Putamen (tissue), 1 donor: Measurements from ENCODE around the gene CLUH.

Source experiments
- DNase-seq: peaks from one replicate; pipeline ENCODE4 v3.0.0-alpha.2; 2016; ENCODE audit warnings: low spot score

The CLUH gene

DNA sequence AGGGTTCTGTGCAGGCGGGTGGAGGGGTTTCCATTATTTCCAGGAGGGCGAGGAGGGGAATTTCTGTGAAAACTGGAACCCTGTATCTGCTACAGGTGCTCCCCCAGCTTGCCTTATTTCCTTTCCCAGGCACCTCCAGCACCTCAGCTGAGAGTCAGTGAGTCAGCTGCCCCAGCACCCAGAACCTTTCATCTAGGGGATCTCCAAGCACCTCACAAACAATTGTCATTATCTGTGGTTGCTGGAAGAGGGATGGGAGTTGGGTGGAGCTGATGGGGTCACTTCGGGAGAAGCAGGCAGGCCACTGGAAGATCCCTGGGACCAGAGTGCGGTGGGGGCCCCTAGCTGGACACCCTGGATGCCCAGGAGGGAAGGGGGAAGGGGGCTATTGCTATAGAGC, 10.0 kb upstream of the CLUH start:
- no peak for DNase-seq

DNA sequence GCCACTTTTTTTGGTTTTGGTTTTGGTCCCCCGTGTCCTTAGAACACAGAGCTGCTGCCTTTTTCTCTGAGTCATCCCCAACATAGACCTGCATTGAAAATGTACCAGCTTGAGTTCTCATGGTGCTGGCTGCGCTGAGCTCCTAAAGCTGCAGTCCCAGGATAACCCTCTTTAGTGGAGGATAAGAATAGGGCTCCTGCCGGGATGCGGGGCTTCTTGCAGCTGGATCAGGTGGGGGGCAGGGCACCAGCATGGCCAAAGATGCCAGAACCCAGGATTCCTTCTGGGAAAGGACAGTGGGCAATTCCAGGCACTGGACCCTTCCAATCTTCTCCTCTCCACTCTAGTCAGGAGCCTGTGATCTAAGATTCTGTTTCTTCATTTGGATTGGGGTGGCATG, 8.3 kb upstream of the CLUH start:
- no peak for DNase-seq

DNA sequence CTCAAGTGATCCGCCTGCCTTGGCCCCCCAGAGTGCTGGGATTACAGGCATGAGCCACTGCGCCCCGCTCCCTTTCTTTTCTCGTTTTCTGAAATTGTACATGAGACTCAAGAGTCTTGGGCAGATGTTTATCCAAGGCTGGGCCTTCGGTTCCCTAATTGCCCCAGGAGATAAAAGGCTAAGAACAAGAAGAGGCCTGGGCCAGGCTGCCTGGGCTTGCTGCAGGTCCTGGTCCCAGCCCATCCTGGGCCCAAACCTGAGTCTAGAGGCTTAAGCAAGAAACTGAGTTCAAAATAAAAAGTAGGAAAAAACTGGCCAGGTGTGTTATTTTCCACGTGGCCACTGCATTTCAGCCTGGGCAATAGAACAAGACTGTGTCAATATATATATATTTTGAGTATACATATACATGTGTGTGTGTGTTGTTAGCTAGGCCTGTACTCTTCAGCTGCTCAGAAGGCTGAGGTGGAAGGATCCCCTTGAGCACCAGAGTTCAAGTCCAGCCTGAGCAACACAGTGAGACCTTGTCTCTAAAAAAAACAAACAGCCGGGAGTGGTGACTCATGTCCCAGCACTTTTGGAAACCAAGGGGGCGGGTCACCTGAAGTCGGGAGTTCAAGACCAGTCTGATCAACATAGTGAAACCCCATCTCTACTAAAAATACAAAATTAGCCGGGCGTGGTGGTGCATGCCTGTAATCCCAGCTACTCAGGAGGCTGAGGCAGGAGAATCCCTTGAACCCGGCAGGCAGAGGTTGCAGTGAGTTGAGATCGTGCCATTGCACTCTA, 6.8 kb upstream of the CLUH start:
- DNase-seq: no peak

DNA sequence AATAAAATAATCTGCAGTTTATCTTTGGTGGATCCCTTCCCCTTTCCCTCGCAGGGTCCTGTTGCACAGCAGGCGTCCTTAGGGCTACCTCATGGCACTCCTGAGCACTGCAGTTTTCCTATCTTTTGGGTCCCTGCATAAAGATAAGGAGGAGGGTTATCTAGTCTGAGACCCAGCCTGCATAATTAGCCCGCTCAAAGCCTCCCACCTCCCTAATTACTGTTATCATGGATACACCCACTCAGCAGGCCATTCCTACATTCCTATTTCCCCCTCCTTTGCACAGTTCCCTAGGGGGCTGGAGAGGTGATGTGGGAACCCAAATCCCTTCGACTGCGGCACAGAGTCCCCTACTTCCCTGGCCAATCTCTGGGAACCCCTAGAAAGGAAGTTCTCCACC, 5.1 kb upstream of the CLUH start:
- DNase-seq: no peak

DNA sequence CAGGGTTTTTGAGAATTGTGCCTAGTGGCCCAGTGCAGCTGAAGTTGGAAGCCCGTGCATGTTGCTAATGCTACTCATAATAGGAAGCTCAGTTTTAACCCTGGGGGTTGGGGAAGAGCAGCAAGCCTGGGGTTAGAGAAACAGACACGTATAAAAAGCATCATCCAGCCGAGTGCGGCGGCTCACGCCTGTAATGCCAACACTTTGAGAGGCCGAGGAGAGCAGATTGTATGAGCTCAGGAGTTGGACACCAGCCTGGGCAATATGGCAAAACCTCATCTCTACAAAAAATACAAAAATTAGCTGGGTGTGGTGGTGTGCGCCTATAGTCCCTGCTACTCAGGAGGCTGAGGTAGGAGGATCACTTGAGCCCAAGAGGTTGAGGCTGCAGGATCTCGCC, 2.3 kb upstream of the CLUH start:
- DNase-seq: no peak

DNA sequence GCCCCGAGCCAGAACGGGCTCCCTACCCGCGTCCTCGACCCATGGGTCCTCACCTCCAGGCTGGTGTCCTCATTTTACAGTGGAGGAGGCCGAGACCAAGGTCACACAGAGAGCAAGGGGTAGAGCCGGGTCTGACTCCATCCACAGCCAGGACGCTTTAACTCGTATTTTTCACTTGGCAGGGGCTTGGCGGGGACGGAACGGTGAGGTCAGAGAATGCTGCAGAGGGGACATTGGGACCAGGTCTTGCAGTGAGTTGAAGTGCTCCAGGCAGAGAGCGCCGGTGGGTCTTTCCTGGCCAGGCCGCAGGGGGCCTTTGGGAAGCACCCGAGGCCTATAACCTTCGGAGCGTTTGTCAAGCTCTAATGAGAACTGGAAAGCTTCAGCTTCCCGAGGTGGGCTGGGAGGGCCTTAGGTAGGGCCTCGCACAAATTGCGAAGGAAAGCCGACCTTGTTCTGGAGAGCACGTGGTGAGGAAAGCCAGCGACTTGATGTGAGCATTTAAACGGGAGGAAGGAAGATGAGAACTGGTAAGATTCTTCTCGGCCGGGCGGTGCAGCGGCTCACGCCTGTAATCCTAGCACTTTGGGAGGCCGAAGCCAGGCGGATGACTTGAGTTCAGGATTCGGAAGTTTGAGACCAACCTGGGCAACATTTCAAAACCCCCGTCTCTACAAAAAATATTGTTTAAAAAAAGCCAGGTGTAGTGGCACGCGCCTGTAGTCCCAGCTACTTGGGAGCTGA, 908 bp upstream of the CLUH start:
- DNase-seq: no peak

DNA sequence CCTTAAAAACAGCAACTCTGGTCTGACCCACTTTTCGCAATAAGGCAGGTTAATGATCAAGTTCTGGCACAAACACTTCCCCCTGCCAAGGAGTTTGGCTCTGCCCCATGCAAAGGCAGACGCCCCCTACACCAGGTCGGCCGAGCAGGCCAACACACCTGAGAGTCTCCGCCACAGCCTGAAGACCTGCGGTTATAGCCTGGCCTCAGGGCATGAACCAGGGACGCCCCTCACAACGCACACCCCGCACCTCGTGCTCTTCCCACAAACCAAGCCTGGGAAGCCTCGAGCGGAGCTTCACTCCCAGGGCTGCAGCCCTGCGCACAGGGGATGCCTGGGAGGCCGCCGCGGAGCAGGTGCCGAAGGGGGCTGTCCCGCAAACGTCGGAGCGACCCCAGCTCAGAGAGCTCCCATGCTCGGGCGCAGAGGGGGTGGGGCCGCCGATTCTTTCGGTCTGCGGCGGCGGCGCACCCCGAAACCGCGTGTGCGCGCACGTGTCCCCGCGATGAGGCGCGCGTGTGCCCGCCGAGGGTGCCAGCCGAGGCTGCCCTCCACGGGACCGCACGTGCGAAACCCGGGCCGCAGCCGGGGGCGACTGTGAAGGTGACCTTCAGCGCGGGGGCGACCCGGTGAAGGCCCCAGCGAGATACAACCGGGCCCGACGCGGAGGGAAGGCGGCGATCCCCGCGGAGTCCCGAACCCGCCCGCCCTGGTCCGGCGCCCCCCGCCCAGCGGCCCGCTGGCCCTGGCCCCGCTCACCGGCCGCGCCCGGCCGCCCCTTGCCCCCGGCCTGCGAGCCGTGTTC, 559 bp downstream of the CLUH start:
- no peak for DNase-seq

DNA sequence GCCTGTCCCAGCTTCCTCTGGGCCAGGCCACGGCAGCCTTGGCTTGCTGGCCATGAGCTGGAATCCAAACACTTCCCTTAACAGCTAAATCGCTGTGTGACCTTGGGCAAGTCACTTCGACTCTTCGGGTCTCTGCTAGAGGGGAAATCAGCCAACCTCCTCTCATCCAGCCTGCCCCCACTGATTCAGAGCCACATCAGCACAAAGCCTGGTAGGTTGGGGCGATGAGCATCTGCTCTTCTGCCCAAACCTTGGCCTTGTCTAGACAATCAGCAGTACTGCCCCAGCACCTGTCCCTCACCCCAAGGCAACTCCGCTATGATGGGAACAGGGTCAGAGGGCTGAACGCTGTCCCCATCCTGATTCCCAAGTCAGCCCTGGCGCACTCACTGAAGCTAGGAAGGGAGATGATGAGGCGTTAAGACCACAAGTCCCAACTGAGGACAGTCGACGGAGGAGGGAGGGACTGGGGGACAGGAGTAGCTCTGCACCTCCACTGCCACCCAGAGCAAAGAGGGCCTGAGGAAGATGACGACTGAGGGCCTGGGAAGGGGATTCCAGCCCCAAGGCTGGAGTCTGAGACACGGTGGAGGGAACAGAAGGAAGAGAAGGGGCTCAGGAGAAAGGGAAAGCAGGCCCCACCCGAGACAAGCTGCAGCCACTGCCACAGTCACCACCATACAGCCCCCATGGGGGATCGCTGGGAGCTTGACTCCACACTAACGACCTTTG, 1.3 kb downstream of the CLUH start:
- DNase-seq: no peak

DNA sequence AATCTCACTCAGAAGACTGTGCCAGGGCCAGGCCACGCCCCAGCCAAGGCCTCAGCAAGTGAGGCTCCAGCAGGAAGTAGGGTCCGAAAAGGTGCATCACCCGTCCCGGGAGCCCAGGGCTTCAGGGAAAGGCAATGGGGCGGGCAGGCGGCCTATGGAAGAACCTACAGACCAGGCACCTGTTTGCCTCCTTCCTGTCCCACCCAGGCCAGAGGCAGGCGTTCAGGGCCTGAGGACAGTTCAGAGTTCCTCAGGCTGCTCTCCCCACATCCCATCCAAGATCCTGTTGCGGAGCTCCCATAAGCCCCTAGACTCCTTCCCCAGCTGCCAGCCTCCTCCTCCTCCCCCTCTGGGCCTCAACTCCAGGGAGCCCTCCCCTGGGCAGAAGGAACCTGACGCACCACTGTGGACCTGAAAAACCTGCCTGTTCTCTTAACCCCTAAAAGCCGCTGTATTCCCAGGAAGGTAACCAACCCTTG, 2.3 kb downstream of the CLUH start:
- DNase-seq: no peak

DNA sequence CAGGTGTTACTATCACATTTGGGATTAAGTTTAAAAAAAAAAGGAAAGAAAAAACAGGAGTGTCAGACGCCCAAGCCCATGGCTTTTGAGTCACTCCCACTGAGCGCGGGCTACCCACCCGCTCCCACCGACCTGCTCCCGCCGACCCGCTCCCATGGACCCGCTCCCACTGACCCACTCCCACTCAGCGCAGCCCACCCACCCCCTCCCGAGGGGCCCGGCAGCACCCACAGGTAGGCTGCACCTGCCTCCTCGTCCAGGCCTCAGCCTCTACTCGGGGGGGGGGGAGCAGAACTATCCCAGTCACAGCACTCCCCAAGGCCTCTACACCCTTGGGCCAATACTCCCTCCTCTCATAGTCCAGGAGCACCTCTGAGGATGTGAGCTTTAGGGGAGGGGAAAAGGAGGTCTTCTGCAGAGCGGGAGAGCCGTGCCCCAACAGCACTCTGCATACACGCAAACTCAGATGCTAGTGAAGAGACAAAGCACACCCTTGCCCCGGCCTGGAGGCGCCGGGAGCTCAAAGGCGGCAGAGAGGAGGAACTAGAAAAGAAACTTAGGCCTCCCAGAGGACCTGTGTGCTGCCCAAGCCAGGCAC, 2.9 kb downstream of the CLUH start:
- no peak for DNase-seq

DNA sequence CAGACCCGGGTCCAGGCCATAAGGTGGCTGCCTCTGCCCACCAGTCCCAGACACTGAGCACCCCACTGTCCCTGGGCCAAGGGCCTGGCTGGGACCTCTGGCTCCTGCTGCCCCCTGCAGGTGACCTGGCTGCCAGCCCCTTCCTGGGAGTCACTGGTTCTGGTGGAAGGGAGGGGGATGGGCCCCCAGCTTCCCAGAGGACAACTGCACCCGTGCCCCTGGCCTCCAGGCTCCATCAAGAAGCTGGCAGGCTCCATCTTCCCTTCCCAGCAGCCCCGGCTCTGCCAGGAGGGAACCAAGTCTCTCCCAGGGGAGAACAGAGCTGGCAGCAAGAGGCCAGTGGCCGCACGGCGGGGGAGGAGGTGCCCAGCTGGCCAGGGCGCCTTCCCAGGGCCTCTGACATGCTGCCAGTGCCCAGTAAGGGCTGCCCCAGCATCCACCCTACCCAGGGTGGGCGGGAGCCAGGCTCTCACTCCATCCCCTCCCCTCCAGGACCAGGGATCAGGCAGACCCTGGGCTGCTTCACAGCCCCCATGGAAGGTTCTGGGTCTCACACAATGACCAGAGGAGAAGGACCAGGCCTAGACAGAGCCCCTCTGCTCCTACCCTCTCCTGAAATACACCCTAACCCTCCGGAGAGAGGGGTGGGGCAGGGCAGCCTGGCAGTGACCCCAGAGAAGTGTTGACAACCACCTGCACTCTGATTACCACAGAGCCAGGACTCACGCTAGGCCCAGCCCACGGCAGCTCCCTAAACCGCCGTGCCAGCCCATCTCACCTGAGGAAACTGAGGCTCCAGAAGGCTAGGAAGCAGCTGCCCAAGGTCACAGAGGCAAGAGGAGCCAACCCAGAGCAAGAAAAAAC, 3.6 kb downstream of the CLUH start:
- peak; percentile 62 for DNase-seq

DNA sequence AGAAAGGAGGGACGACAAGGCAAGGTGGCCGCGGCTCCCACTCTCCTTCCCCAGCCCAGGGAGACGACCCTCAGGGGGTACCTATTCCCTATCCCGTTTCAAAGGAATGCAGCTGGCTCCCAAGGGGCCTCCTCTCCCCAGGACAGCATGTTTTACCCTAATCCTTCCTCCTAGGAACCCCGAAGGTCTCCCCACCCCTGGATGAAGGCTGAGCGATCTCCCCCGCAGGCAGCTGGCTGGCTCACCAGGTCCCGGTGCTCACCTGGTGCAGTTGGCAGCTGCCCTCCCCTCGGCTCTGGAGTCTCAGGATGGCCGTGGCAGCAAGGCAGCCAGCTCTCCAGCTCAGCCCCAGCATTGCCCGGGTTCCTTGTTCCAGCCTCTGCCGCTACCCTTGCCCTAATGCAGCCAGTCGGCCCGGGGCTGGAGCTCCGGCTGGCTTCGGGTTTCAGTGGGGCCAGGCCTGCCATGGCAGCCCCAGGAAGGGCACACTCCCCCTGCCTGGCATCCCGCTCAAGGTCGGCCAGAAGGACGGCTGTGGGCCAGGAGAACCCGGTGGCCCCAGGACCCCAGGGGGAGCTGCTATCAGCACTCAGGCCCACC, 4.6 kb downstream of the CLUH start:
- DNase-seq: no peak

DNA sequence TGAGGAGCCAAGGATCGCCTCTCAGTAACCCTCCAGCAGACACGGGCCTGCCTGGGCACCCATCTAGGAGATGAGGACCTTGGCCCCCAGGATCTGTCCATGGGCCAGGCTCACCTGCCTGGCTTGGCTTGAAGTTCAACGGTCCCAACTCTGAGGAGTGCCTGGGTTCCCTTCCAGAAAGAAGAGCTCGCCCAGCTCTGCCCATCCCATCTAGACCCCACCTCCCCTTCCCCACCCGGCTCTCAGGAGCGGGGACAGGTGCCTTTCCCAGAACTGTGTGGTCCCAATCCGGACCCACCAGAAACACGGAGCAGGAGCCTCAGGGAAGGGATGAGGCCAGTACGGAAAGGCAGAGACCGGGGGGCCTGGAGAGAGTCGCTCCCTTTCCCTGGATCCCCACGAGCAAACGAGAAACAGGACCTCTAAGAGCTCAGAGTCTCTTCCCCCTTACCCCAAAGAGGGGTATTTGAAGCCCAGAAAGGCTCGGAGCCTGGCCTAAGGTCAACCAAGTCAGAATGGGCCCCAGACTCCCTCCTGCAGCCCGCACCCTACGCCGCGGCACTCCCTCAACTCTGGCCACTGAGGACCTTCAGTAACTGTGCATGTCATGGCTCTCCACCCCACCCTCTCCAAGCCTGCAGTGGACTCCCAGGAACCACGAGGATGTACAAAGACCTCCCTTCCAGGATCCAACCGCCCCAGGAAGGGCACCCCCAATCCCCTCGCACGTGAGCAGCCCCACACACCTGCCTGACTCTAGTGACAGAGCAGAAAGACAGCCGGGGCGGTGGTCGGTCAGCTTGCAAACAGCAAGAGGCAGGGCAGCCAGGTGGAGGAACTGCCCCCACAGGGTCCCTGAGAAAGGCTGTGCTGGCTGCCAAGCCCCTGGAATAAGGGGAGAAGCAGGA, 5.4 kb downstream of the CLUH start:
- no peak for DNase-seq

DNA sequence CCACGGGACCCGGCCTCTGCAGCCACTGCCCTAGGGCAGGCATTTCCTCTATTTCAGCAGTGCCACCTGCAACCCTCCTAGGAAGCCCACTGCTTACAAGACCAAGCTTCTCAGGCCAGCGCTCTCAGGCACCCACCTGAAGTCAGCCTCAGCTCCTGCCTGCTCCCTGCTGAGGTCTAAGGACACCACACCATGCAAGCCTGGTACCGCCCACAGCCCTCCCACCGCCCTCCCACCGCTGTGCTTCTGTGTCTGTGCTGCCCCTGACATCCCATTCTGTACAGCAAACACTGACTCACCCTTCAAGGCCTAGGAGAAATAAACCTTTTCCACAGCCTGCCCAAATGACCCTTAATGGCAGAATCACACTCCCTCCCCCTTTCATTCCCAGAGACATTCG, 6.3 kb downstream of the CLUH start:
- DNase-seq: no peak

DNA sequence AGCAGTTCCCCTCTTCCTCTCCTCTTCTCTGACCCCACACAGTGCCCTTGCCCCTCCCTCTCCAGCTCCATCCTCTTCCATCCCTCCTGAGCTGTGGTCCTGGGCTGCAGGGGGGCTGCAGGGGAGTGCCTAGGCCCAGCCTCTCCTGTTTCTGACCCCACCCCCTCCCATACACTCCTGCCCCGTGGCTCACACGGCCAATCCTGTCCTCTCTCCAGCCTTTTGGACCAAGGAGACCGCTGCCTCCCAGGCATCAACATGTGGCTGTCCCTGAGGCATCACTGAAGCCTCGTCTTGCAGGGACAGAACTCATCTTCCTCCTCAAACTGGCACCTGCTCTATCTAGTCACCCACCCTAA, 6.7 kb downstream of the CLUH start:
- DNase-seq: no peak

DNA sequence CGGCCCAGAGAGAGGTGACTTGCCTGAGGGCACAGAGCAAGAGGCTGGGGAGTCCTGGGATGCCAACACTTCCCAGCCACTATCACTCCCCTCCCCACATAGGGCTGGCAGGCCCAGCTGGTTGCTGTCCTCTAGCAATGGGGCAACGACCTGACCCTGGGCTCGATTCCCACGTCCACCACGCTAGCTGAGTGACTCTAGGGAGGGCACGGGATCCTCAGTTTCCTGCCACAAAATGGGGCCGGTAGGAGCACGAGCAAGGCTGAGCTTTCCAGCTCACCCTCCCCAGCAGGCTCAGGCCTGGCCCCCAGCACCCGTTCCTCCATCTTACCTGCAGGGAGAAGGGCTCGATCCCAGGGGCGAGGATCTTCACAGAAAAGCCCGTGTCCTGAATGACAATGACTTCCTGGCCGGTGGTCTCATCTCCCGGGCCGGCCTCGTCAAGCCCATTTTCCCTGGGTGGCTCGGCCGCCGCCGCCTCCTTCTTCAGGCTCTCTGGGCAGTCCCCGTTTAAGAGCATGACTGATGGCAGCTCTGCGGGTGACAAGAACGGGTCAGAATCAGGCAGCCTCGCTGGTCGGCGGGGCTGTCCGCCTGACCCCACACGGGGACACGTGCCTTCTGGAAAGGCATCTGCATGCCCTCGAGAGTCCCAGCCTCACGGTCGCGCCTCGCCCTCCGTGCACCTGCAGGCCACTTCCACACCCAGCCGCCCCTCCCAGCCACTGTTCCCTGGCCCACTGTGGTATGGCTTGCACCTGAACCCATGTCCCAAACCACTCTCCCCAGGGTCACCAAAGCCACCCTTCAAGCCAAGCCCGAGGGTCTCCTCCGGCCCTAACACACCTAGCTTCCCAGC, 7.3 kb downstream of the CLUH start:
- no peak for DNase-seq

DNA sequence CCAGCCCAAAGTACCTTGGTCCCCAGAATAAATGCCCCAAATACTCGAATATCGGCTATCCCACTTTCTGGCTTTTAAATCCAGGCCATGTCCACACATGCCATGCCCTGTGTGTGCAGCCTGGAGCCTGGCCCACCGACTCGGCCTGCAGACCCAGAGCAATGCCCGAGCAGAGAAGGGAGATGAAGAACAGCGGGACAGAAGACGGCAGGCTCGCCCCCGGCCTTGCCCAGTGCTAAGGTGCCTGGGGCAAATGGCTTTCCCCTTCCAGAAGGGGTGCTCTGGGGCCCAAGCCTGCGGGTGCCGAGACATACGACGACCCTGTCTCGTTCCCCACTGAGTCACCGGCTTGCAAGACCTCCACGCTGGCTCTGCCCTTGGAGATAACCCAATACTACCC, 8.0 kb downstream of the CLUH start:
- DNase-seq: no peak

DNA sequence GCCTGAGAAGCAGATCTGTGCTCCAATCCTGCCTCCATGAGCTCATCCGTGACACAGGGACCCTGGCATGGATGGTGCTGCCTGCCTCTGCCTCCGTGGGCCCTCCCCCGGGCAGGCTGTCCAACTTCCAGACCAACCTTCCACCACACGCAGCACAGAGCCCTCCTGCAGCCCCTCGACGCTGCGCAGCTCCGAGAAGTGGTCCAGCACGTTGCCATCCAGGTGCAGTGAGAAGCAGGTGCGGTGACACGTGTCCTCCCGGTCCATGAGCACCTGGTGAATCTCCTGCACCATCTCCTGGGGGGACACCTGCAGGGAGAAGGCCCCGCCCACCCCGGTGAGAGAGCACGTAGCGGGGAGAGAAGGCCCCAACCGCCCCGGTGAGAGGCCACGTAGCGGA, 8.4 kb downstream of the CLUH start:
- DNase-seq: no peak
